Measurements from ENCODE around the gene ATP2C1.

DNA sequence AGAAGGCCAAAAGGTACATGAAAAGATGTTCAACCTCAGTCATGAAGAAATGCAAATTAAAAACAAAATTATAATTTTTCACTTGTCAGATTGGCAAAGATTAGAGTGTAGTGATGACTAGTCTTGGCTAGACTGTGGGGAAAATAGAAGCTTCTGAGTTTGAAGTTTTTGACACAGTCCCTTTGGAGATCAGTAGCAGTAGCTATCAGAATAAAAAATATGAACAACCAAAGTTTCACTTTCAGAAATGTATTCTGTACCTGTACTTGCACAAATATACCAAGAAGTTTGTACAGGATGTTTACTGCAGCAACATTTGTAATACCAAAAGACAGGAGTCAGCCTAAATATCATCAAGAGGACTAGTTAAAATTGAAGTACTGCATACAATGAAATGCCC, 14.1 kb downstream of the ATP2C1 start:
- TF ChIP-seq CTCF (IDR thresholded peaks at IDR 0.05; ENCODE audit: extremely low read depth in 1 of 2, insufficient read depth in 1 of 2, low read depth in 1 of 2, low read length in 2 of 2) (no peak), EZH2 (IDR thresholded peaks at IDR 0.05; ENCODE audit: borderline replicate concordance, low read depth, low read length, severe bottlenecking) (no peak)

All from endothelial cell of umbilical vein (primary cell).